ENCODE data around the gene MS4A8. TPM values are rescaled to one million over a fixed set of nuclear protein-coding genes. Genes with fewer than 3 reads are reported as not detected.

Gene MS4A8
- total RNA-seq, 1 experiment from 2014 or later = not detected

DNA sequence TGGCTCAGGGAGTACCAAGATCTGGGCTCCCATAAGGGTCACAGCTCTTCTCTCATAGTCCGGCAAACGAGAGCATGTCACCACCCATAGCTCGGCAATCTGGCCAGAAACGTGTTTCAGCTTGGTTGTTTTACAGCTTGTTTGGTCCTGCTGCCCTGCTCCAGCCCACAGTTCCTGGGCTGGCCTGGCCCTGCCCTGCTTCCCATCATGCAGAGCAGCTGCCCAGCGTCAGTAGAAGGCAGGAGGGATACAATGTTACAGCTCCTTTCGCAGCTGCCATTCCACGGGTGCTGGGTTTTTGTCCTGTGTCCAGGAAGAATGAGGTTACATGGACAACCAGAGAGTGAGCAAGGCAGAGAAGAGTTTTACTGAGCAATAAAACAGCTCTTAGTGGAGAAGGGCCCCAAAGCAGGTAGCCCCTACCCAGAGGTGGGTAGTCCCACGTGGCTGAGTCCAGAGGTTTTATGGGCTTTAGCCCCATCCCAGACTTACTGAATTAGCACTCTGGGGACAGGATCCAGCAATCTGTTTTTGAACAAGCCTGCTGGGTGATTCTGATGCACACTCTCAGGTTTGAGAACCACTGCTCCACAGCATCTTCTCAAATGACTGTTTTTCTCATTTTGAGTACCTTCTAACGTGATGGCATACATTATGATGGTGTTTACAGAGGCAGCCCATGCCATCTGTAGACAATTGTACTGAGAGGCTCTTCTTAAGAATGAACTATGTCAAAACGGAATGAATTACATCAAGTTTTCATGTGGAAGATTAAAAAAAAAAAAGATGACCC is 19.3 kb downstream of the MS4A8 start:
- DNase-seq (ENCODE audit: low read depth) = no peak
- in situ Hi-C loops (cut with HindIII; ENCODE audit: low pct_unique_long_range_greater_than_20kb, low sequenced_read_pairs) = no loop called here

DNA sequence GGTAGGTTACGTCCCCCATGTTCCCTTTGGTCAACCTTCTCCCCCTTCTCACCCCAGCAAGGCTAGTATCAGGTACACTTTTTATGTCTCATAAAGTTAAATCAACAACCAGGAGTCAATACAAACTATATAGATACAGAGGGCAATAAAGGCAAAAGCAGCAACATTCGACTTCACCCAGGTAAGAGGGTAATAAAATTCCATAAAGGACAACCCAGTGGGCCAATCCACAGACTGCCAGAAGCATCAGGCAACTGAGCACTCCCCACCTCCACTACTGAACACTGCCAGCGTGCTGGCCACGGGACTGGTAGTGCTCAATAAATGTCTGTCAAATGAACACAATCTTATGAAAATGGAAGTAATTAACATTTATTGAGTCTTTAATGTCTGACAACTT is 20.0 kb downstream of the MS4A8 start:
- no peak for DNase-seq (ENCODE audit: low read depth)
- in situ Hi-C loops (cut with HindIII; ENCODE audit: low pct_unique_long_range_greater_than_20kb, low sequenced_read_pairs) = no loop called here

DNA sequence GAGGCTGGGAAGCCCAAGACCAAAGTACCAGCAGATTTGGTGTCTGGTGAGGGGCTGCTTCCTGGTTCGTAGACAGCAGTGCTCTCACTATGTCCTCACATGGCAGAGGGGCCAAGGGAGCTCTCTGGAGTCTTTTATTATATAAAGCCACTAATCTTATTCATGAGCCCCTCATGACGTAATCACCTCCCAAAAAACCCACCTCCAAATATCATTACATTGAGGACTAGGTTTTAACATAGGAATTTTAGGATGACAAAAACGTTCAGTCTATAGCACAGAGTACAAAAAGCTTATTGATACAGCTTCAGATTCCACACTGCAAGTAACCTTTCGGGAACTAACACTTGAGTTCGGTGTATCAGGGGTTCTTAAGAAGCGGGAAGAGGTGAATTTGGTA is 21.0 kb downstream of the MS4A8 start:
- in situ Hi-C loops (cut with HindIII; ENCODE audit: low pct_unique_long_range_greater_than_20kb, low sequenced_read_pairs) = no loop called here
- no peak for DNase-seq (ENCODE audit: low read depth)

DNA sequence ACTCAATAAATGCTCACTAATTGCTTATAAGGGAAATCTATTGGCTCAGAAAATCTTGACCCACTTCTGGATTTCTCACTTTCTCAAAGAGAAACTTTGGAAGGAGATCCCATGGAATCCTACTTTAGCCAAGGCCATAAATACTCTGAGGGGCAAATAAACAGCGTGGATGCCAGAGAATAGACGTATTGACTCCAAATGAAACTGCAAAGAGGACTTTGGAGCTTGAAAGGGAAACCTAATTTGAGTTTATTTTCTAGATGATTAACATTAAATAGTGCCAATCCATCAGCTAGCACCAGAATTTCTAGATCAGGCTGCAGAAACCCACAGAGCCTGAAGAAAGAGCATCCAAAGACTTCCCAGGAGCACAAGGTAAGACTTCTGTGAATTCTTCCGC is 25.0 kb downstream of the MS4A8 start, which contains the start of gene MS4A18:
Gene MS4A18 (plus strand): TSS at position 301 of the 400 bp plus-strand sequence.
- no peak for DNase-seq (ENCODE audit: low read depth)
- in situ Hi-C loops (cut with HindIII; ENCODE audit: low pct_unique_long_range_greater_than_20kb, low sequenced_read_pairs) = no loop called here

DNA sequence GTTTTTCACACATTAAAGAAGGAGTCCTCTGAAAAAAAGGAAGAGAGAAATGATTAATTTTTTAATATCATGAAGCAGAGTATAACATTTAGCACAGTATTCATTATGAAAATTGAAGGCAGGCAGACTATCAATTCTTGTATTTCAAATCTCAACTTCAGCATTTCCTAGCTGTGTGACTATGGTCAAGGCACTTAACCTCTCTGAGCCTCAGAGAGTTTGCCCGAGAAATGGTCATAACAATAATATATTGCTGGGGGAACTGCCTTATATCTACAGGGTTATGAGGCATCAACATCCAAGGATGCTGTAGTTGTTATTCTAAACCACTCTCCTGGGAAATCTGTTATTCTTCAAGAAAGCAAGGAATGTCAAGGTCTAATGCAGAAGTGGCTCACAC is 26.2 kb downstream of the MS4A8 start:
- no peak for DNase-seq (ENCODE audit: low read depth)
- in situ Hi-C loops (cut with HindIII; ENCODE audit: low pct_unique_long_range_greater_than_20kb, low sequenced_read_pairs) = no loop called here

DNA sequence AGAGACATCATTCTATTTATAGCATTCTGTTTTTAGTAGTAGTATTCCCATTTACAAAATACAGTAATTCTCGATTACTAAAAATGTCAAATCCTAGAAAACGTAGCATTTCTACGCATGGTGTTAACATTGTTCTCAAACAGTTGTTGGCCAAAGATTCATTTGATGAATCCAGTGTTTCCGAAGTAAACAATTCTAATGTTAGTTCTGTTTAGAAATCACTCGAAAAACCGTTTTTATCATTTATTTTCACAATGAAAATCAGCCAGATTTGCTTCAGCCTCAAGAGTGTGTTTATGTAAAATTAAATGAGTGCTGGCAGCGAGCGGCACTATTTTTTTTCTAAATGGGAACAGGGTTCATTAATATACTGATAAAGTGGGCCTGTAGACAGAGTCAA is 32.2 kb downstream of the MS4A8 start:
- no peak for DNase-seq (ENCODE audit: low read depth)
- in situ Hi-C loops (cut with HindIII; ENCODE audit: low pct_unique_long_range_greater_than_20kb, low sequenced_read_pairs) = no loop called here

DNA sequence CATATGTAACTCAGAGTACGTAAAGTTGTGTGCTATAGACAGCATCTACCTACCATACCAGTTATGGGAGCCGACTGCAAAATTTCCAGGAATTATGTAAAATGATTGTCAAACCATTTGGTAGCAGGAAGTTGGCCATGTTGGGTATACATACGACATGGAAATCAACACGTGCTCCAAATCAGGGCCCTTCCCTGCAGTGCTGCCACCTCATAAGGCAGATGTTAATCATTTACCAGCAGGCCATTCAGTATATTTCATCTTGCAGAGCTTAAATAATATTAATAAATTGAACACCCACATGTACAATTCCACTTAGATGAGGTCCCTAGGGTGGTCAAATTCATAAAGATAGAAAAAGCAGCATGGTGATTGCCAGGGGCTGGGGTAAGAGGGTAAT is 34.9 kb downstream of the MS4A8 start:
- in situ Hi-C loops (cut with HindIII; ENCODE audit: low pct_unique_long_range_greater_than_20kb, low sequenced_read_pairs) = no loop called here
- DNase-seq (ENCODE audit: low read depth) = no peak

DNA sequence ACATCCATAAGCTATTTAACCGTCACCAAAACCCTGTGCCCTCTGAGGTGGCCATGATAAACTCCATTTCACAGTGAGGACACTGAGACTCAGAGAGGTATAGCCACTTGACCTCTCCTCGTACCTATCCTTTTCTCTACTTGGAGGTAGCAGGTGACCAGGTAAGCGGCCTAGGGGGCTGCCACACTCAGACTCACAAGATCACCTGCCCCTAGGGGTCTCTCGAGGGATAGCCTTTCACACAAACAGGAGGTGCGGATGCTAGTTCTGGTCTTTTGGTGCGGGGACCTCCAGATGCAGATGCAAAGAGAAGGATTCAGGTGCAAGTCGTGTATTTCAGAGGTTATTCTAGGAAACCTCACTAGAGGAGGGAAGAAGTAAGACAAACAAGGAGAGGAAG is 39.7 kb downstream of the MS4A8 start:
- DNase-seq (ENCODE audit: low read depth) = no peak
- in situ Hi-C loops (cut with HindIII; ENCODE audit: low pct_unique_long_range_greater_than_20kb, low sequenced_read_pairs) = no loop called here

DNA sequence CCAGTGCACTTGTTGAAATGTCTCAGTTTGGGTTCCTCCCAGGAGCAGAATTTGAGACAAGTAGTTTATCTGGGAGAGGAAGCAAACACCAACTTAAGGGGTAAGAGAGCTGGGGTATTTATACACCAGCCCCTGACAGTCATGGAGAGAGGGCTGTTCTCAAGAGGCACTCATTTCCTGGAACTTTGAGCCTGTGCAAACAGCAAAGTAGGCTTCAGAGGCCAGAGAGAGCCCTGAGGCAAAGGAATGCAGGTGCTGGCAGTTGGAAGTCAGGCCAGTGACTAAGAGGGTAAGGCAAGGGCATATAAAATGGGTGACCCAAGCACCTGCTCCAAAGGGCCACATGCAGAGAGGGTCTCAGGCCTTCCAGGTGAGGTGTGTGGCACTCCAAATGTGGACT is 41.2 kb downstream of the MS4A8 start:
- no peak for DNase-seq (ENCODE audit: low read depth)
- in situ Hi-C loops (cut with HindIII; ENCODE audit: low pct_unique_long_range_greater_than_20kb, low sequenced_read_pairs) = no loop called here

DNA sequence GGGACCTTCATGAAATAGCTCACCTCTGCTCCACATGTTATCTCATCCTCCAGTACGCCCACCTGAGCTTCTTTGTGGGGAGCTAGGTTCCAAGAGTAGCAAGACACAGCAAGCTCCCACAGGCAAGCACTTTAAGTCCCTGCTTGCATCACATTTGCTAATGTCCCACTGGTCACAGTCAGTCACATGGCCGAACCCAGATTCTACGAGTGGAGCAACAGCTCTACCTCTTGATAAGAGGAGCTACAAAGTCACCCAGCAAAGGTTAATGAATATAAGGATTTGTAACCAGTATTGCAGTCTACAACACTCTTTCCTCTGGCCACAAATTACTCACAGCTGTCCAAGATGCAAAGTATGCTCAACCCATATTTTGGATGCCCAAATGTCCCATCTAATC is 42.0 kb downstream of the MS4A8 start:
- DNase-seq (ENCODE audit: low read depth) = no peak
- in situ Hi-C loops (cut with HindIII; ENCODE audit: low pct_unique_long_range_greater_than_20kb, low sequenced_read_pairs) = no loop called here

DNA sequence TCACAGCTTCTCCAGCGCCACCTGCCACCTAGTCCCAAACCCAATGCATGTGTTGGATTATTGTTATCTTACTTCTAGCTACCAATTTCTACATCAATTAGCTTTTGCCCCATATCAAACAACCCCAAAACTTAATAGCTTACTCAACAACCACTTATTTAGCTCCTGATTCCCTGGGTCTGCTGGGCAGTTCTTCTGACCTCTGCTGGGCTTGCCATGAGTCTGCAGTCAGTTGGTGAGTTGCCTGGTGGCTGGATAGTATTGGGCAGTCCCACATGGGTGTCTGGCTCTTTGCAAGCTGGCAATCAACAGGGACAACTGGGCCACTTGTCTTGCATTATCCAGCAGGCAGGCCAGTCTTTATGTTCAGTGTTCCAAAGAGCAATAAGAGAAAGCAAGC is 43.6 kb downstream of the MS4A8 start:
- in situ Hi-C loops (cut with HindIII; ENCODE audit: low pct_unique_long_range_greater_than_20kb, low sequenced_read_pairs) = no loop called here

DNA sequence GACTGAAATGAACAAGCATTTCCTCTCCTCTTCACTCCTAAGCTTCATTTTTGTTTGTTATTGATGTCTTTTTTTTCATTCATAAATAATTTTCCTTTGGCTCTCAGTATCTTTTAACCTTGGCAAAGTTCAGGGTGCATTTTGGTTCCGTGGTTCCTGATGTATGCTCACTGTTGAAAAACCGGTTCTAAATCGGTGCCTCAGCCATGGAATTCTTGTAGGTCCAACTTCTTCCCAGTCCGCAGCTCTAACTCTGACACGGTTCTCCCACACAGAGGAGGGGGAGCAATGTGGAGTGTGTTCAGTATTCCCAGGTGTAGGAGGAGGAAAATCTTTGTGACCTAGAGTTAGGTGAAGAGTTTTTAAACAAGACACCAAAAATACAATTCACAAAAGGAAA is 44.7 kb downstream of the MS4A8 start:
- DNase-seq (ENCODE audit: low read depth) = no peak
- in situ Hi-C loops (cut with HindIII; ENCODE audit: low pct_unique_long_range_greater_than_20kb, low sequenced_read_pairs) = no loop called here

More for the DNA sequence above, 43.6 kb downstream of the MS4A8 start:
- DNase-seq (ENCODE audit: low read depth) = no peak

DNA sequence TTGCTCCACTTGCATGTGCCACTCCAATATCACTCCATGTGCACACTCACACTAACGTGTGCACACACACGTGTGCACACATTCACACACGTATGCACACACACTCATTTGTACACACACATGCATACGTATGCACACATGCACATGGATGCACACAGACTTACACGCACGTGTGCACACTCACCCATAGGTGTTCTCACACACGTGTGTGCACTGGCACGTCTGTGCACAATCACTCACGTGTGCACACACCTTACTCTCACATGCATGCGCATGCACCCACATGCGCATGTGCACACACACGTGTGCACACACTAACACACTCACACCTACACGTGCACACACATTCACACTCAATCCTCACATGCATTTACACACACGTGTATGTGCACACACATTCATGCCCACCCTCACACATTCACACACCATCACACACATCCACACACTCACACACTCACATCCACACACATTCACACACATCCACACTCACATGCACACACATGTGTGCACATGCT is 48.0 kb downstream of the MS4A8 start:
- in situ Hi-C loops (cut with HindIII; ENCODE audit: low pct_unique_long_range_greater_than_20kb, low sequenced_read_pairs) = no loop called here
- DNase-seq (ENCODE audit: low read depth) = no peak

DNA sequence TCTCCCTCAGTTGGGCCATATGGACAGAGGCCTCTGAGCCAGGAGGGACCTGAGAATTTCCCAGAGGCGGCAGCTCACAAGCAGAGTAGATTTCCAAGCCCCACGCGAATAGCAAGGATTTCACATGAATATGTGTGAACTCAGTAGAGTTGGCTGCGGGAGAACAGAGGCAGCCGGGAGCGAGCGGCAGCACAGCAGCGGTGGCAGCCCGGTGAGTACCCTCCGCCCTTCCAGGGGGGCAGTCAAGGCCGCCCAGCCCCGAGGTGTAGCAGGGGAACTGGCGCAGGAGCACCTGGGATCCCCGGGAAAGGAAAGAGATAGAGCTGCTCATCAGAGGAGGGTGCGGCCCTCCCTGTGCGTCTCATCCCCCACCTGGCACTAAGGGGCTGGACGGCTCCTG is 48.8 kb downstream of the MS4A8 start:
- in situ Hi-C loops (cut with HindIII; ENCODE audit: low pct_unique_long_range_greater_than_20kb, low sequenced_read_pairs) = no loop called here
- DNase-seq (ENCODE audit: low read depth) = no peak

DNA sequence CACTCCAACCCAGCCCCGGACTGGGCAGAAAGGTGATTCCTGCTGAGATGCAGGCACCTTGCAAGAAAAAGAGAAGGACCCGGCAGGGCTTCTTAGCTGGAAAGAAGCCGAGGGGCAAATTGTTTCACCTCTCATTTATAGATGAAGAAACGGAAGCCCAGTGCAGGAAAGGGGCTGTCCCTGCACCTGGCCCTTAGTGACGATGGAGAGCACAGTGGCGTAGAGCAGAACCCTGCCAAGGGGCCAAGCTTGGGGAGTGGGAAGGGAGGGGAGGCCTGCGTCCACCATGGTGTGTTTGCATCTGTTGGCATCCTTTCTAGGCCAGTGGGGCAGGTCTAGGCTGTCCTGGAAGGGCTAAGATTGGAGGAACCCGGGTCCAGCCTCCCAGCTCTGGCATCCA is 49.4 kb downstream of the MS4A8 start:
- in situ Hi-C loops (cut with HindIII; ENCODE audit: low pct_unique_long_range_greater_than_20kb, low sequenced_read_pairs) = no loop called here
- DNase-seq (ENCODE audit: low read depth) = no peak

DNA sequence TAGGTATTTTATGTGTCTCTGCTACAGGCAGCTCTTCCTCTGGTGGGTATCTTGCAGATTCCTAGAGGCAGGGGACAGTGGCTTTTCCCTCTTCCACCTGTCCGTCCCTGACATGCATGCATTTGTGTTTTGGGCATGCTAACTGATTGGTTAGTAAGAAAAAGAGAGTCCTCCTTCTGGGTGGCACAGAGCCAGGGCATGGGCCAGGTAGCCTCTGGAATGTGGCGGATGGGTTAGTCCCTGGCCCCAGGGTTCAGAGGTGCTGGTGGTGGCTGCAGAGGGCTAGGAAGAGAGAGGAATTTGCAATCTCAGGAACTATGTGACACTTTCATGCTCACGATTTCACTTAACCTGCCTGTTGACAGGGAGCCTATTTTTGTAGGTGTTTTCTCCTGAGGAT is 51.5 kb downstream of the MS4A8 start:
- in situ Hi-C loops (cut with HindIII; ENCODE audit: low pct_unique_long_range_greater_than_20kb, low sequenced_read_pairs) = no loop called here
- no peak for DNase-seq (ENCODE audit: low read depth)

DNA sequence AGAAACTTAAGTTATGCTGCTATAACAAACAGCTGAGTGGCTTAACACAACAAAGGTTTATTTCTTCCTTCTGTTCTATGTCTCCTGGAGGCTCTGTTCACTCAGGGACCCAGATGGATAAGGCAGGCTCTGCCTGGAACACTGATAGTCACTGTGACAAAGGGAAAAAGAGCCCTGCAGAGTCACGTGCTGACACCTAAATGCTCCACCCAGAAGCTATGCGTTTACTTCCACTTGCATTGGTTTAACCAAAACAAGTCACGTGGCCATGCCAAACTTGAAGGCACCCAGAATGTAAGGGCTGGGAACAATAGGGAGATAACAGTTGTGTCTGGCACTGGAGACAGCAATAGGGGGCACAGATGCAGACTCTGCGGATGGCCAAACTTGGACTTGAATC is 53.9 kb downstream of the MS4A8 start:
- no peak for DNase-seq (ENCODE audit: low read depth)
- in situ Hi-C loops (cut with HindIII; ENCODE audit: low pct_unique_long_range_greater_than_20kb, low sequenced_read_pairs) = no loop called here

DNA sequence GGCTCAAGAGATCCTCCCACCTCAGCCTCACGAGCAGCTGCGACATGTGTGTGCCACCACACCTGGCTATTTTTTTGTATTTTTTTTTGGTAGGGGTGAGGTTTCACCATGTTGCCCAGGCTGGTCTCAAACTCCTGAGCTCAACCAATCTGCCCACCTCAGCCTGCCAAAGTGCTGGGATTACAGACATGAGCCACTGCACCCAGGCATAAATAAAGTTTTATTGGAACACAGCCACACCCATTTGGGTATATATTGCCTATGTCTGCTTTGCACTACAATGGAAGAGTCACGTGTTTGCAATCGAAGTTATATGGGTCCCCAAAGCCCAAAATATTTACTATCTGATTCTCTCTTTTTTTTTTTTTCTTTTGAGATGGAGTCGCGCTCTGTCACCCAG is 55.5 kb downstream of the MS4A8 start:
- in situ Hi-C loops (cut with HindIII; ENCODE audit: low pct_unique_long_range_greater_than_20kb, low sequenced_read_pairs) = no loop called here
- no peak for DNase-seq (ENCODE audit: low read depth)

DNA sequence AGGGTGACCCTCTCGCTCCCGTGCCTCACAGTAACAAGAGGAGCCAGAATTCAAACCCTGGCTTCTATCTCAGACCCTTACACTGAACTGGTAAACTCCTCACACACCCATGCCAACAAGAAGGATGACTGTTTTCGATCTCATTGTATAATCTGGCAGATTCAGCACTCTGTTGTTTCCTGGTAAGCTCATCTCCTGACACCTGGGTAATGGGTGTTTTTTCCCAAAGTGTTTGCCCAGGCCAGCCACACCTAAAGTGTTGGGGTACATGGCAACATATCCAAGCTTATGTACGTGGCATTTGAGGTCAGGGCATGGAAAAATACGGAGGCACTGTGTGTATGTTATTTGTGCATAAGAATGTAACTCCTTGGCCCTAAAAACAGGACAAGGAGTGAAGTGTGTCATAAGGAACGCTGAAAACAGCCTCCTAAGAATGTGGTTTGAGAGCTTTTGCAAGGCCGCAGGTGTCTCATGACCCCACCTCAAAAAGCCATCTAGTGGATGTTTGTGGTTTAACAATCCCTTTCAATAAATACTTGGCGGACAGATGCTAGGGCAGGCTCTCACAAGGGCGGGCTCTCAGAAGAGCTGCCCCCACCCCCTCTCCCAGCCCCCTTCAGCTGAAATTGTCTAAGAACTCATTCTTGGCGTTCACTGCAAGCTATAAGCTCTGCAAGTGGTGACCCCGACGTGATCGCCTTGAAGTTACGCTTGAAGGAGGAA is 57.1 kb downstream of the MS4A8 start, which contains the start of gene MS4A15:
Gene MS4A15 (plus strand): TSS at position 561 of the 726 bp plus-strand sequence. CDS start 6,867 bp downstream, outside the sequence.
- DNase-seq (ENCODE audit: low read depth) = no peak
- in situ Hi-C loops (cut with HindIII; ENCODE audit: low pct_unique_long_range_greater_than_20kb, low sequenced_read_pairs) = no loop called here
